ENCODE results near the gene FANK1.

The FANK1 gene

GRCh38 chr10:125985557-125986240 lies 89.3 kb downstream of the FANK1 start:
- DNase-seq (ENCODE audit: low spot score) = no peak

GRCh38 chr10:125989791-125990190 lies 93.4 kb downstream of the FANK1 start:
- no peak for DNase-seq (ENCODE audit: low spot score)

GRCh38 chr10:125990974-125991373 lies 94.6 kb downstream of the FANK1 start:
- no peak for DNase-seq (ENCODE audit: low spot score)

- no peak for DNase-seq (ENCODE audit: low spot score)
Measured at GRCh38 chr10:125991392-125991791, 95.0 kb downstream of the FANK1 start.

GRCh38 chr10:125992254-125992653 lies 95.9 kb downstream of the FANK1 start:
- no peak for DNase-seq (ENCODE audit: low spot score)

DNA sequence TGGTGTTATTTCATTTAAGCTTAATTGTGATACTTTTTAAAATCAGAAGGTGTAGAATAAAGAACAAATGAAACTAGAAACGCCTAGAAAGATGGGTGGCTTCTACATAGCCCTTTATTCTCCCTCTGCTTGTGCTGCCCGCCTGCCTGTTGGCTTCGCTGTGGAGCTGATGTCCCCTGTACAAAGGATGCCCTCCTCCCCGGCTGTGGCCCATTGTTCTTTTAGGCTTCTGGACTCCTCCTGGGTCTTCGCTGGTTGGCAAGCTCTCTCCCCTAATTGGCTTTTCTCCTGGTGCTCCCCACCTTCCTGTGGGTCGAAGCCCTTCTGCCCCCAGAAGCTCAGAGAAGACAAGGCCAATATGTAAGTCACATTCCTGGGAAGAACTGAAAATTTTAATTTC lies 98.2 kb downstream of the FANK1 start:
- no peak for DNase-seq (ENCODE audit: low spot score)

DNA sequence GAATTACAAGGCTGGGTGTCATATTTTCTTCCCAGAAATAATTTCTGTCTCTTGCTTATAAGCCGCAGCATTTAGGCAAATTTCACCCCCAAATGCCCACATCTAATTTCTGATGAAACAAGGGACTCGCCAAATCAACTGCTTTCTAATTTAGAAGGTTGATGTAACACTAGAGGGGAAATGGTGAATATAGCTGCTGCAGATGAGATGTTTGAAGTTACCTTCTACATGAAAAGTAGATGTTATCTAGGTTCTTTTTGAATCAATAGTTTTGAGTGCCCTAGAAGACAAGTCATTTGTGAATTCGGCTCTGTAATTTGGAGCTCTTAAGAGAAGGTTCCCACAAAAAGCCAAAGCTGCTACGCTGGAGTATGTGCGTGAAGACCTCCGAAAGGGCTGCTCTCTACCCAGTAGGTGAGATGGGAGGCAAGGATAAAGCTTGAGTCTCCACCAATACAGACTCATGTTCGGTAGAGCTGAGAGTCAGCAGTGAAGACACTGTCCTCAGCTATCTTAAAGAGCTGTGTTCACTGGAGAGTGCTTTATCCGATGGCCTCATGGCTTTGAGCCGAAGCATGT lies 99.5 kb downstream of the FANK1 start:
- DNase-seq (ENCODE audit: low spot score) = no peak

- no peak for DNase-seq (ENCODE audit: low spot score)
Measured at GRCh38 chr10:125997586-125997985, 101.2 kb downstream of the FANK1 start.

- no peak for DNase-seq (ENCODE audit: low spot score)
Measured at GRCh38 chr10:125999694-126000093, 103.3 kb downstream of the FANK1 start.

GRCh38 chr10:126001576-126001975 lies 105.2 kb downstream of the FANK1 start:
- DNase-seq (ENCODE audit: low spot score) = no peak

DNA sequence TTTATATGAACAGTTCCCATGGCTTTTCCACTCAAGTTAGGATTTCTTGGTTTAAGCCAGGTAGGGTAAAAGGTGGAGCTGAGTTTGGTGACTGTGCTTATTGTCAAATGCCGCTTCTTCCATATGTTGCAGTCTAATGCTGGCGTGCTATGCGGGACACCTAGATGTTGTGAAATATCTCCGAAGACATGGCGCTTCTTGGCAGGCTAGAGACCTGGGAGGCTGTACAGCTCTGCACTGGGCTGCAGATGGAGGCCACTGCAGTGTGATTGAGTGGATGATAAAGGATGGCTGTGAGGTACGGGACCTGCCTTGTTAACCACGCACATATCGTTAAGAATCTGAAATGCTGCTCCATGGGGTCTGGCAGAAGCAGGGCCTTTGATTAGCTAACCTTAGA lies 108.4 kb downstream of the FANK1 start:
- DNase-seq (ENCODE audit: low spot score) = no peak

DNA sequence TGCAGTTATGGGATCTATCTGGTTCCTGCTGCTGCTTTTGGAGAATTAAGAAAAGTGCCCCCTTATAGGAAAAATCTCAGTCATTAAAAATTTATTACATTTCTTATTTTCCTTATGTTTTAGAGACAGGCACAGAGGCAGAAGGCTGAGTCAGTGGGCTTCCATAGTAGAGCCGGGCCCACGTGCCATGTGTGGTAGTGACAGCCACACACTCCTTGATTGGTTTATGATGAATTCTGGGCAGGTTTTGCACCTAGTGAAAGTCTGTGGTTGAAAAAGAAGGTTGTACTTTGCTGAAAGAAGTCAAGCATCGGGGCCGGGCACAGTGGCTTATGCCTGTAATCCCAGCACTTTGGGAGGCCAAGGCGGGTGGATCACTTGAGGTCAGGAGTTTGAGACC lies 109.9 kb downstream of the FANK1 start:
- DNase-seq (ENCODE audit: low spot score) = no peak

DNA sequence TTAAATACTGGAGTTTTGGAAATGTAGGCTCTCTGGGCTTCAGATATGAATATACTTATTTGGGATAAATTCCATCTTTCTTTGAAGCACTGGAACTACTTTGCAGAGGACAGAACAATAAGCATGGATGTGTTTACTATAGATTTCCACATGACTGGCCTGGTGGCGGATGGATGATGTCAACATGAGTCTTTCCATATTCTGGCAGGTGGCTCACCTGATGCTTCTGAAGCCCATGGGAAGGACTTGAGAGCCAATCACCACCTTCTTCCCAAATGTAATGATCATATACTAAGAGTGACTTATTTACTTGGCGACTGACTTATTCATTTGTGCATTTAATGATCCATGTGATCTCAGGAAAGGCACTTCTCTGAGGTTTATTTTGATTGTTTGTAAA lies 110.5 kb downstream of the FANK1 start:
- DNase-seq (ENCODE audit: low spot score) = no peak

DNA sequence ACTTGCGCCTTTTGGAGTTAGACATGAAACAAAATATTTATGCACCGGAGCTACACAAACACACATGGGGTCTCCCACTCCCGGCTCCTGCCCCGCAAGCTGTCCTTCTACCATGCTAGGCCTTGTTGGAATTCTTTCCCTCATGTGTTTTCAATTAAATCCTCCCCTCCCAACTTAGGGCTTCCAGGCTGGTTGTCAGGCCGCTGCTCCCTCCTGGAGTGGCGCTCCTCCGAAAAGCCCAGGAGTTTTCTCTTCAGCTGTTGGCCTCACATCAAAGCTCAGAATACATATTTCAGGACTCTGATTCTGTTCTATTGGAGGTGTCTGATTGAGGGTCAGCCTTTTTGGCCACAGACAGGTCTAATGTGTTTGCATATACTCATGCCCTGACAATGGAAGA lies 113.3 kb downstream of the FANK1 start:
- no peak for DNase-seq (ENCODE audit: low spot score)

DNA sequence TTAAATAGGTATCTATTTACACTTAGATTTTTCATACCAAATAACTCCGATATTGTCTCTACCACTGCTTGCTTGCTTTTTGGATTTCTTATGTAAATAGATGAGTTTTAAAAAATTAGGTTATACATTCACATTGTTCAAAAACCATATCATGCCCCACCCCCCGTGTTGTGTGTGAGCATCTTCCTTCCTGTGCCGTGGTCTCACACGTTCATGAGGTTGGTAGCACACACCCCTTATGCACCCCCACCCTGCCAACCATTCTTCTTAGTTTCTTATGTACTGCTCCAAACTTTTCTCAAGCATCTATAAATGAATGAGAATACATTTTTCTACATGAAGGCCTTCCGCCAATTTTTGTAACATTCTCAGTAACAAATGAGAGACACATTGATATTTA lies 115.6 kb downstream of the FANK1 start:
- DNase-seq (ENCODE audit: low spot score) = no peak

DNA sequence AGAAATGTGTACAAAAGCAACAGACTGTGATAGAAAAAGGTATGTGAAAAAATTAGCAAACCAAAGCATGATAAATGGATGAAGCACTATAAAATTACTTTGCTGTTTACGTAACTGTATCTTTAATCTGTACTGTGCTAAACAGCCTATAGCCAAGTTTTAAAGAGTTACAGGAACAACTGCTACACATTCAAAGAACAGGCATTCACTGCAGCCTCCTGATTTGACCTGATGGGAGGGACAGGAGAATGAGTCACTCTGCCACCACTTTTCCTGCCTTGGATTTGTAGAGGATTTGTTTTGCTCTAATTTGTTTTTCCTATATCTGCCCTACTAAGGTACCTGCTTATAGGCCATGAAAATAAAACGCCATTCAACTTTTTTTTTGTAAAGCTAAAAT lies 116.1 kb downstream of the FANK1 start:
- no peak for DNase-seq (ENCODE audit: low spot score)

- no peak for DNase-seq (ENCODE audit: low spot score)
Measured at GRCh38 chr10:126013489-126014281, 117.3 kb downstream of the FANK1 start.

- no peak for DNase-seq (ENCODE audit: low spot score)
Measured at GRCh38 chr10:126014309-126014708, 117.9 kb downstream of the FANK1 start.

DNA sequence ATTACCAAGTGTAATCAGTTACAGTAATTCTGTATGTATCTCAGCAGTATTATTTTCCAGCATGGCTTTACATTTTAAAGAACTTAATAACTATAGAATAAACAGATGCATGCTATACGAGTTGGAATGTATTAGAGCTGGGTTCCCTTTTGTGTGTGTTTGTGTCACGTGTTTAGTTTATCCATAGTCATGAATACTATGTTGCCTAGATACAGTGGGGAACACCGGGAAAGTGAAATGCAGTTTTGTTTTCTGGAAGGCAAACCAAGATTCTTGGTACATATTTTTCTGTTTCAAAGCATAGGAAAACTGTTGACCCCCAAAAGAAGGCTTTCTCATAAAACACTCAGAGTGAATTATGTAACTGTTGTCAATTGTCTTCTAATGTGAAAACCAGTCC lies 119.0 kb downstream of the FANK1 start:
- DNase-seq (ENCODE audit: low spot score) = no peak

DNA sequence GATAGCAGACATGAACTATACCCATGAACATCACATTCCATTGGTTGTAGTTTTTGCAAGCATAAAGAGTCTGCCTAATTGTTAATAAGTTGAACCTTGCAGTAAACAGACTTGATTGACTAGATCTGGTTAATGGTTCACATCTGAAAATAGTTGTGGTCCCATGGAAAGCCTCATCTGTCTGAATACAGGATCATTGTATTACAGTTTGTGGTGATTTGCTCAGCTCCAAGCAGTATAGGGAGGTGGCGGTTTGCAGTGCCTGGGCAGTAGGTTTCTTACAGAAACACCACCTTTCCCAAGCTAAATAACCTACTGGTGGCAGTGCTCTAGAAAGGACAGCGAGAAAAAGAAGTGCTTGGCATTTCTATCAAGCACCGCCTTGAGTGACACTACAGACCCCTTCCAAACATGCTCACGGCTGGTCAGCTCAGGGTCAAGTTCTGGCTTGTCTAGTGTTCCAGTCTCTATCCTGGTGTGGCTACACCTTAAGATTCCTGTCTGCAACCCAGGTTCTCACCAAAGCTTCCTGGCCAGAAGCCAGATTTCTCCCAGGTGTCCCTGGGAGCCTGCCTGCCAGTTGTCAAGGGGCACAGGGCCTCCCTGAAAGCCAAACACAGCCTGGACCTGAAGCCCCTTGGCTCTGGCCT lies 119.9 kb downstream of the FANK1 start:
- DNase-seq (ENCODE audit: low spot score) = no peak

DNA sequence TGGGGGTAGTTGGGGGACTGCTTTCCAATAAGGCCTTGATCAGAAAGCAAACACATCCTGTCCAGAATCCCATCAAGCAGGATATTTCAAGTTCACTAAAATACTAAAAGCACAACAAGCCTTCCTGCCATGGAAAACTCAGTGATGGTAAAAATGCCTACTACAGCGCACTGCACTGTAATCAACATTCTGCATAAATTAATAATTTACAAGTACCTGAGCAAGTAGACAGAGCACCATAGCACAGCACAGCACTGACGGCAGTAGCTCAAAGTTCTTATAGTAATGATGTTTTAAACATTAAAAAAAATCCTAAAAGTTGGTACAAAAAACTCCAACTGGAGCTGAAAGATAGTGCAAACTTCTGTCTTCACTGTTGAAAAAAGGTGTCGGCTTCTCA lies 120.5 kb downstream of the FANK1 start:
- DNase-seq (ENCODE audit: low spot score) = no peak

DNA sequence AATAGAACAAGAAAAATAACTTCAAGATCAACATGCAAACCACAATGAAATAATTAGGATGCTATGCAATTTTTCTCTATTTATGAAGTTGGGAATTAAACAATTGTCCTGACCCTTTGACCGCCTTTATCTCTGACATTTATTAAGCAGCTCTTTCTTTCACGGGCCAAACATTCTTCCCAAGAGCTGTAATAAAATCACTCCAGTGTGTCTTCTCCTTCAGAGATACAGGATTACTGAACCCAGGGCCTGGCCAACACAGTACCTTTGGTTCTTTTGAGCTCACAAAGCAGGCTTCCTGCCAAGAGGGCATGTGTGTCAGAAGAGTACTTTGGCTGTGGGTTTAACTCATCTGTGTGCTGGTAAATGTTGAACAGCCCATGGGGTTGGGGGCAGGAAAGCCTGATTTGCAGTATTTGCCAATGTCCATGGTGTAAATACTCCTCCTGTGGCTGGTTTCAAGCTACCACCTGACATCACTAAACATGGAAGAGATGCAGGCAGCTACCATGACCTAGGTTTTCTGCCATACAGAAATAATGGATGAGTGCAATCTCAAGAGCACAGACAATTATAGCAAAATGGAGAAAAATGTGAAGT lies 121.7 kb downstream of the FANK1 start:
- no peak for DNase-seq (ENCODE audit: low spot score)

All from D341Med (cell line).